Activated naive CD8-positive, alpha-beta T cell treated with anti-CD3 and anti-CD28 coated beads, Interleukin-2, amount 50 U/mL, for 24 hours (primary cell): ENCODE results near the gene CDK13.
A peak's percentile ranks its signal among the peaks of the same experiment; 100 is the strongest.

Experiments used
- ATAC-seq: fragments of 150-1000 bp; cut with Tn5 transposase; one replicate; pipeline ENCODE4 v1.10.0; 2021
- DNase-seq: peaks from one replicate; pipeline ENCODE4 v3.0.0; 2021
- H3K27ac Mint-ChIP-seq: one replicate; pipeline ENCODE4 v1.8.0; 2021; ENCODE audit warnings: mild to moderate bottlenecking, mixed read lengths
- H3K27me3 Mint-ChIP-seq: one replicate; pipeline ENCODE4 v1.8.0; 2021; ENCODE audit warnings: mixed read lengths
- H3K36me3 Mint-ChIP-seq: one replicate; pipeline ENCODE4 v1.8.0; 2021; ENCODE audit warnings: low read depth, mixed read lengths
- H3K4me1 Mint-ChIP-seq: one replicate; pipeline ENCODE4 v1.8.0; 2021; ENCODE audit warnings: mixed read lengths
- H3K4me3 Mint-ChIP-seq: one replicate; pipeline ENCODE4 v1.8.0; 2021; ENCODE audit warnings: mild to moderate bottlenecking, moderate library complexity, mixed read lengths
- H3K9me3 Mint-ChIP-seq: one replicate; pipeline ENCODE4 v1.8.0; 2021; ENCODE audit warnings: mixed read lengths

CDK13 gene

DNA sequence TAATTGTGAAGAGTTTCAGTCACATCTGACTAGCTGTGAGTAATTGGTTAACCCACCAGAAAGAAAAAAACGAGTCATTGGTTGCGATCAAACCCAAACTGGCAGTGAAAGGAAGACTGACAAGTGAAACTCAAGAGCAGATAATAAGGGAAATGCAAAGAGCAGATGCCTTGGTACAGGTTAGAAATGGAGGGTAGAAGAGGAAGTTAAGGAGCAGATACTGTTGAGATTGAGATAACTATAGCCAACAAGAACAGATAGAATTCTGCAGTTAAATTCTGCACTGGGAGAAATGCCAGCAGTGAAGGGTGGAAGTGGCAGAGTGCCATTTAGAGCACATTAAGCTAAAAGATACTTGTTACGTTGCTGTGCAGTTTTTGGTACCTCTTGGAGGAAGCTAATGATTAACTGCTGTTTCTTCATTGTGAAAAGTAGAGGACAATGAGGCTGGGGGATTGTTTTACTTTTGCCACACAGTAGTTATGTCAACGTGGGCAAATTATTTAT lies 65.8 kb downstream of the CDK13 start:
- Mint-ChIP-seq H3K4me3 (no peak overlapping the region), H3K27ac (peak overlapping the region; percentile 25), H3K9me3 (no peaks in the 10 kb centered on the region), H3K36me3 (peaks cover 21% of the 10 kb centered on the region), H3K27me3 (no peaks in the 10 kb centered on the region), H3K4me1 (peaks cover 24% of the 10 kb centered on the region)
- DNase-seq = no peak
- ATAC-seq = peak; percentile 87

DNA sequence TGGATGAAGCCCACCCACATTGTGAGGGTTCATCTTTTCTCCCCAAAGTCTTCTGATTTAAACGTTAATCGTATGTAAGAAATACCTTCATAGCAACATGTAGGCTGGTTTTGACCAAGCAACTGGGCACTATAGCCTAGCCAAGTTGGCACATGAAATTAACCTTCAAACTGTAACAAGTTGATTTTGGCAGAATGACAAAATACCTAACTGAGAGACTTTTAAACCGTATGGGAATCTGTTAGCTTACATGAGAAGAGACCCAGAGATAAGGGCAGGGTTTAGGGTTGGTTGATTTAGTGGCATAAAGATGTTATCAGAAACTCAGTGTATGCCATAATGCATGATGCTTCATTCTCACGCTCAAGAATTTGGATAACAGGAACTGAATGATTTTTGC lies 69.5 kb downstream of the CDK13 start:
- H3K9me3 Mint-ChIP-seq = no peaks in the 10 kb centered on the region
- no peaks in the 10 kb centered on the region for H3K27me3 Mint-ChIP-seq
- H3K4me3 Mint-ChIP-seq = no peak overlapping the region
- peaks cover 19% of the 10 kb centered on the region for H3K36me3 Mint-ChIP-seq
- DNase-seq = no peak
- H3K4me1 Mint-ChIP-seq = peaks cover 24% of the 10 kb centered on the region
- ATAC-seq = no peak
- H3K27ac Mint-ChIP-seq = no peak overlapping the region

DNA sequence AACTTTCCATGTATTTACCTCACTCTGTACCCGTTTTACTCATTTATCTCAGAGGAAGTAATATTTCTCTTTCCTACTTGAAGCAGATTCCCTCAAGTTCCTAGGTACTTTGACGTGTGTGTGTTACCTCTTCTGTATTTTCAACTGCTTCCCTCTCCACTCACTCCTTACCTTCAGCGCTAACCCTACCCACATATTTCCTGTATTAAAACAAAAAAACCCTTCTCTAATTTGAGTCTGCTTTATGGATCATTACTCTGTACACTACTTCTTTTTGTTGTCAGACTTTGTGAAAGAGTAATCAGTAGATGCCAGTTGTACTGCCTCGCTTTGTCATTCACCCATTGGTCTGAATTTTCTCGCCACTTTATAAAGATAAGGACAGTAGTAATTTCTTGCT lies 74.0 kb downstream of the CDK13 start:
- Mint-ChIP-seq H3K27me3 (no peaks in the 10 kb centered on the region), H3K27ac (peak overlapping the region; percentile 6), H3K9me3 (no peaks in the 10 kb centered on the region), H3K36me3 (peaks cover 17% of the 10 kb centered on the region), H3K4me1 (peaks cover 11% of the 10 kb centered on the region), H3K4me3 (no peak overlapping the region)
- ATAC-seq (no peak), DNase-seq (no peak)

DNA sequence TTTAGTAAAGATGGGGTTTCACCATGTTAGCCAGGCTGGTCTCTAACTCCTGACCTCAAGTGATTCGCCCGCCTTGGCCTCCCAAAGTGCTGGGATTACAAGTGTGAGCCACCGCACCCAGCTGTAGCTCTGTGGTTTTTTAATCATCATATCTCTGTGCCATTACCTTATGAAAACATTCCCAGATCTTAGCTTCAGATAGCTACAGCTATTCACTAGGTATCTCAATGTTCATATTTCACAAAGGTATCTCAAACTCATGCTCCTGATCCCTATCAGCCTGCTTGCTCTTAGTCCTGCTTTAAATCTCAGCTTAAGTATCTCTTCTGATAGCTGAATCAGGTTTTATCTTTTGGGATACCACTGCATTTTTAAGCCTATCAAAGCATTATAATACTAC lies 74.8 kb downstream of the CDK13 start:
- peaks cover 11% of the 10 kb centered on the region for H3K4me1 Mint-ChIP-seq
- H3K27me3 Mint-ChIP-seq = no peaks in the 10 kb centered on the region
- no peak overlapping the region for H3K27ac Mint-ChIP-seq
- ATAC-seq = no peak
- no peak for DNase-seq
- no peak overlapping the region for H3K4me3 Mint-ChIP-seq
- peaks cover 14% of the 10 kb centered on the region for H3K36me3 Mint-ChIP-seq
- no peaks in the 10 kb centered on the region for H3K9me3 Mint-ChIP-seq

DNA sequence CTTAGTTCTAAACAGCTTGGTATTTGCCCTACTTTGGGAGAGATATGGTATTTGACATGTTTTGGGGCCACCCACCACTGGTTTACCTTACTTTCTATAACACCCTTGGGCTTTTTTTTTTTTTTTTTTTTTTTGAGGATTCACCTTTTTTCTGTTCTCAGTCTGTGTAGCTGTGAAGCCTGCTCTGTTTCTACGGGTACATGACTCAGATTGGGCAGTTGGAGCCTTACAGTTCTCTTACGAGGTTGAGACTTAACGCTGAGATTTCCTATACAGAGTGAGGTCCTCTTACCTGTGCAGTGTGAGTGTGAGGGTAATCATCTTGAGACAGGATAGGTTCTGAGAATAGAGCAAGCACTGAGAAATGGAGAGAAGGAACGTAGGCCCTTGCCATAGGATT lies 77.5 kb downstream of the CDK13 start:
- Mint-ChIP-seq H3K4me1 (peaks cover 16% of the 10 kb centered on the region), H3K9me3 (no peaks in the 10 kb centered on the region), H3K36me3 (peaks cover 20% of the 10 kb centered on the region), H3K4me3 (no peak overlapping the region), H3K27ac (no peak overlapping the region), H3K27me3 (no peaks in the 10 kb centered on the region)
- DNase-seq (no peak), ATAC-seq (no peak)

DNA sequence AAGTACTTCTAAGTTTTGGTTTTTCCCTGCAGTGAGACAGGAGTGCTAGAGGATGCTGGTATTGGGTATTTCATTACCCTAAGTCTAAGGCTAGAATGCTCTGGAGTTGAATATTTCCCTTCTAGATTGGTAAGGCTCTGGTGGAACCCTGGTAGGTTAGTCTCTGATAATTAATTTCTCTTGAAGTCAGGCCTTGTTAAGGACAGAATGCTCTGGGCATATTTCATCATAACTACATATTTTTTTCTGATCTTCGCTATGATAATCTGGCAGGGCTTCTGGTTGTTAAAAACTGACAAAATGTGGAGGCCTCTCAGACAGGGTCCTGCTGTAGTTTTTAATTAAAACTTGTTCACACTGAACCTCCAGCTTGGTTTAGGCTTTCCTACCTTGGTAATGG lies 83.8 kb downstream of the CDK13 start:
- Mint-ChIP-seq H3K36me3 (peaks cover 29% of the 10 kb centered on the region), H3K4me1 (peaks cover 13% of the 10 kb centered on the region), H3K27ac (no peak overlapping the region), H3K9me3 (peaks cover 4% of the 10 kb centered on the region), H3K4me3 (no peak overlapping the region), H3K27me3 (no peaks in the 10 kb centered on the region)
- DNase-seq (no peak), ATAC-seq (no peak)

DNA sequence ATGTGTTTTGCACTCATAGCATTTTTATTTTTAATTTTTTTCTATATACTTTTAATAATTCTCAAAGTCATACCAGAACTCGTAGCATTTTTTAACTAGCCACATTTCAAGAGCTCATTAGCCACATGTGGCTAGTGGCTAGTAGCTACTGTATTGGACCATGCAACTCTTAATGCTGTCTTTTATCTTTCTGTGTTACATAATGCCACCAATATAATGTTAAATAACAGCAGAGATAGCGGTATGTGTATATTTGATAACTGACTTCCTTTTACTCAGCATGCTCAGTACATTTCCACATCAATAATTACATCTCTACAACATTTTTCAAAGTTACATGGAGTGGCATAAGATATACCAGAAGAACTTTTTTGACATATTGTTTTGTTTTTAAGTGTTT lies 91.4 kb downstream of the CDK13 start:
- ATAC-seq (no peak), DNase-seq (no peak)
- Mint-ChIP-seq H3K4me3 (no peak overlapping the region), H3K4me1 (peaks cover 6% of the 10 kb centered on the region), H3K27me3 (no peaks in the 10 kb centered on the region), H3K27ac (no peak overlapping the region), H3K36me3 (peaks cover 16% of the 10 kb centered on the region), H3K9me3 (peaks cover 4% of the 10 kb centered on the region)

DNA sequence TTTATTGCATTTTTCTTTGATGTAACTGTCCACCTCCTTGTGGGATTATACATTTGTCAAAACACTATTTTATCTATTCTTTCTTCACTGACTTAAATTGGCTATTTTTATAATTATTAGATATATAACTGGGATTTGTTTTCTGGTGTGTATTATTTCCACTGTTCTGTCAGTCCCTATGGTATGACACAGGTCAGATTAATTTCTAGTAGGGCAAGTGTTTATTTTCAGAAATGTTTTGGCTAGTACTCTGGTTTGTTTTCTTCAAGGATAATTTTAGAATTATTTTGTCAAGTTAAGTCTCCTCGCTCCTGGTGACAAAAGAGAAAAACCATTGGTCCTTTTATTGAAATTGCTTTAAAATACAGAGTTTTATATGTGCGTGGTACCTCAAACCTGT lies 93.1 kb downstream of the CDK13 start:
- Mint-ChIP-seq H3K4me1 (peaks cover 2% of the 10 kb centered on the region), H3K27me3 (no peaks in the 10 kb centered on the region), H3K27ac (no peak overlapping the region), H3K4me3 (no peak overlapping the region), H3K9me3 (no peaks in the 10 kb centered on the region), H3K36me3 (peaks cover 6% of the 10 kb centered on the region)
- no peak for ATAC-seq
- DNase-seq = no peak

GRCh38 chr7:40047661-40048060 lies 97.6 kb downstream of the CDK13 start:
- Mint-ChIP-seq H3K27ac (no peak overlapping the region), H3K4me1 (peaks cover 4% of the 10 kb centered on the region), H3K27me3 (no peaks in the 10 kb centered on the region), H3K4me3 (no peak overlapping the region), H3K9me3 (no peaks in the 10 kb centered on the region), H3K36me3 (peaks cover 3% of the 10 kb centered on the region)
- no peak for ATAC-seq
- no peak for DNase-seq

- DNase-seq (no peak), ATAC-seq (no peak)
- H3K4me3 Mint-ChIP-seq = no peak overlapping the region
- H3K27me3 Mint-ChIP-seq = no peaks in the 10 kb centered on the region
- H3K4me1 Mint-ChIP-seq = peaks cover 3% of the 10 kb centered on the region
- H3K9me3 Mint-ChIP-seq = no peaks in the 10 kb centered on the region
- H3K27ac Mint-ChIP-seq = no peak overlapping the region
- peaks cover 11% of the 10 kb centered on the region for H3K36me3 Mint-ChIP-seq
These were observed 107.2 kb downstream of the CDK13 start for GRCh38 chr7:40057292-40057691.

GRCh38 chr7:40058026-40058425 lies 108.0 kb downstream of the CDK13 start:
- peaks cover 11% of the 10 kb centered on the region for H3K36me3 Mint-ChIP-seq
- DNase-seq (no peak), ATAC-seq (no peak)
- H3K9me3 Mint-ChIP-seq = no peaks in the 10 kb centered on the region
- H3K27me3 Mint-ChIP-seq = no peaks in the 10 kb centered on the region
- no peak overlapping the region for H3K27ac Mint-ChIP-seq
- H3K4me3 Mint-ChIP-seq = no peak overlapping the region
- H3K4me1 Mint-ChIP-seq = no peaks in the 10 kb centered on the region

DNA sequence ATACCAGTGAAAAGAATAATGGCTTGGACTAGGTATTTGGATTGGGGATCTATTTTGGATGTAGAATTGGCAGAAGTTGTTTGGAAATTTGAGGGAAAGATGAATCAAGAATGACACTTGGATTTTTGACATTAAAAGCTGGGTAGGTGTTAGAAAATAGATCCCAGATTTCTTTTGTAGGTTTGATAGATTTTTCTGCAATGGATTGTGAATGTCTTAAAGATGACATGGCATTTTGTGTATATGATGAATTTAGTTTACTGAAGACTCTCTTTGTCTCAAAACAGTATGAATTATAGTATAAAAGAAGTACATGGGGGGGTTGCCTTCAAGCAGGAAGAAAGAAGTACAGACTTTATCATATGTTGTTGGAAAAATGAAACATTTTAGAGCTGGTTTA lies 108.6 kb downstream of the CDK13 start:
- Mint-ChIP-seq H3K27me3 (no peaks in the 10 kb centered on the region), H3K27ac (peak overlapping the region; percentile 46), H3K4me3 (no peak overlapping the region), H3K9me3 (no peaks in the 10 kb centered on the region), H3K4me1 (no peaks in the 10 kb centered on the region), H3K36me3 (peaks cover 11% of the 10 kb centered on the region)
- DNase-seq (no peak), ATAC-seq (no peak)

DNA sequence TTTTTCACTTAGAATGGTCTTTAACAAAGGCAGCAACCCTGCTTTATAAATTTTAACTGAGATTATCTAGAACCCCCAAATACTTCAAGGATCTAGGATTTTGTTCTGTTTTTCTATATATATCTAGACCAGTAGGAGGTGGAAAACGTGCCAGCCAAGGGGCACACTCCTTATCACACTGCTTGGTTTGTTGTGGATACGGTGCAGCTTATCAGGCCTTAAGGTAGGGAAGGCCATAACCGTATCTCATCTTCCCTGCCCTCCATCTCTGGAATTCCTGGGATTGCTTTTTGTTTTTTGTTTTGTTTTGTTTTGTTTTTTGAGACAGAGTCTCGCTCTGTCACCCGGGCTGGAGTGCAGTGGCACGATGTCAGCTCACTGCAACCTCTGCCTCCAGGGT lies 109.0 kb downstream of the CDK13 start:
- ATAC-seq = no peak
- no peaks in the 10 kb centered on the region for H3K9me3 Mint-ChIP-seq
- H3K4me1 Mint-ChIP-seq = no peaks in the 10 kb centered on the region
- DNase-seq = no peak
- H3K27me3 Mint-ChIP-seq = no peaks in the 10 kb centered on the region
- no peak overlapping the region for H3K4me3 Mint-ChIP-seq
- peak overlapping the region; percentile 46 for H3K27ac Mint-ChIP-seq
- H3K36me3 Mint-ChIP-seq = peaks cover 11% of the 10 kb centered on the region

DNA sequence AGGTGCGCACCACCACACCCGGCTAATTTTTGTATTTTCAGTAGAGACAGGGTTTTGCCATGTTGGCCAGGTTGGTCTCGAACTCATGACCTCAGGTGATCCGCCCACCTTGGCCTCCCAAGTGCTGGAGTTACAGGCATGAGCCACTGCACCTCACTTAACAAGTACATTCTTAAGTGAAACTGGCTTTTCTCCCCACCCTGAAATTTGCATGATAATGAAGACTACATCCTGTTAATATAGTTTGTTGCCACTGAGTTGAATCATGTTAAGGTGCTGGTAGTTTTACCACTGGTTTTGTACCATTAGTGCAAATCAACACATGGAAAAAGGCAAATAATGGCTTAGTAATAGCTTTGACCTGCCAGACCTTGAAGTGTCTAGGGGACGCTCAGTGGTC lies 122.2 kb downstream of the CDK13 start:
- Mint-ChIP-seq H3K4me3 (no peak overlapping the region), H3K9me3 (no peaks in the 10 kb centered on the region), H3K36me3 (no peaks in the 10 kb centered on the region), H3K4me1 (no peaks in the 10 kb centered on the region), H3K27ac (no peak overlapping the region), H3K27me3 (no peaks in the 10 kb centered on the region)
- no peak for DNase-seq
- no peak for ATAC-seq

GRCh38 chr7:40073239-40073638 lies 123.2 kb downstream of the CDK13 start:
- DNase-seq (no peak), ATAC-seq (no peak)
- H3K9me3 Mint-ChIP-seq = no peaks in the 10 kb centered on the region
- no peaks in the 10 kb centered on the region for H3K27me3 Mint-ChIP-seq
- H3K4me1 Mint-ChIP-seq = no peaks in the 10 kb centered on the region
- H3K4me3 Mint-ChIP-seq = no peak overlapping the region
- no peak overlapping the region for H3K27ac Mint-ChIP-seq
- no peaks in the 10 kb centered on the region for H3K36me3 Mint-ChIP-seq

DNA sequence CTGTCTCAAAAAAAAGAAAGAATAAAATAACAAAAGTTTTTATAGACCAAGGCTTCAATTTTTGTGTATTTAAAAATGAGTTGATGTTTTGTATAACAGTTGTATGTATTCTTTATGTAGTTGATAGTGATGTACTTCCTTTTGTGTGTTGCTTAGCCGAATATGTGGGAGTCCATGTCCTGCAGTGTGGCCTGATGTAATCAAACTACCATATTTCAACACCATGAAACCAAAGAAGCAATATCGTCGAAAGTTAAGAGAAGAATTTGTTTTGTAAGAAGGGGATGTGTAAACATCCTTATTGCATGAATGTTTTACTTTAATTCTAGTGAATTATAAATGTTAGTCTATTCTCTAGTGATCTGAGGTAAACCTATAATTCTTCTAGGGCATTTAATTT lies 127.8 kb downstream of the CDK13 start:
- no peaks in the 10 kb centered on the region for H3K27me3 Mint-ChIP-seq
- H3K4me3 Mint-ChIP-seq = no peak overlapping the region
- peaks cover 1% of the 10 kb centered on the region for H3K36me3 Mint-ChIP-seq
- no peaks in the 10 kb centered on the region for H3K4me1 Mint-ChIP-seq
- H3K27ac Mint-ChIP-seq = peak overlapping the region; percentile 1
- ATAC-seq (no peak), DNase-seq (no peak)
- H3K9me3 Mint-ChIP-seq = no peaks in the 10 kb centered on the region
